ENCODE data around the gene RYR2.

Gene RYR2

DNA sequence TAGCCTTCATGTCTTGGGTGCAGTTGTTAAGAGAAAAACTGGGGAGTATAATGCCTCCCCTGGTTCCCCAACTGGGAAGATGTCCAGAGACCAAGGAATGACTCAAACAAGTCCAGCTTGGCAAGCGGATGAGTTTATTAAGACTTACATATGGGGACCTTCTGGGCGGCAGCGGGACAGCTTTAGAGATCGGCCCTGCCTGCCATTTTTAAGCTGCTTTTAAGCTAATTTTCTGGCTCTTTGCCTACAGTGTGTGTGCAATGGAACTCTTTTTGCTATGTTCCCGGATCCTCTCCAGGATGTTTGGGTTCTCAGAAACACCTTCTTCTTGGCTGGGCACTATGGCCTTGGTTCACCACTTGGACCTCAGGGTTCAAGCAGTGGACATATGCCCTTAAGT, 99.5 kb downstream of the RYR2 start:
- H3K4me1 ChIP-seq (ENCODE audit: insufficient read depth, low read length, severe bottlenecking) = no peaks in the 10 kb centered on the region
- H3K9ac ChIP-seq (ENCODE audit: low read length) = no peak overlapping the region
- H4K20me1 ChIP-seq (ENCODE audit: insufficient read depth, low read length) = no peaks in the 10 kb centered on the region
- no peak for TF ChIP-seq EZH2 (IDR thresholded peaks at IDR 0.05; ENCODE audit: borderline replicate concordance, low read length)
- TF ChIP-seq, protein P1, sequence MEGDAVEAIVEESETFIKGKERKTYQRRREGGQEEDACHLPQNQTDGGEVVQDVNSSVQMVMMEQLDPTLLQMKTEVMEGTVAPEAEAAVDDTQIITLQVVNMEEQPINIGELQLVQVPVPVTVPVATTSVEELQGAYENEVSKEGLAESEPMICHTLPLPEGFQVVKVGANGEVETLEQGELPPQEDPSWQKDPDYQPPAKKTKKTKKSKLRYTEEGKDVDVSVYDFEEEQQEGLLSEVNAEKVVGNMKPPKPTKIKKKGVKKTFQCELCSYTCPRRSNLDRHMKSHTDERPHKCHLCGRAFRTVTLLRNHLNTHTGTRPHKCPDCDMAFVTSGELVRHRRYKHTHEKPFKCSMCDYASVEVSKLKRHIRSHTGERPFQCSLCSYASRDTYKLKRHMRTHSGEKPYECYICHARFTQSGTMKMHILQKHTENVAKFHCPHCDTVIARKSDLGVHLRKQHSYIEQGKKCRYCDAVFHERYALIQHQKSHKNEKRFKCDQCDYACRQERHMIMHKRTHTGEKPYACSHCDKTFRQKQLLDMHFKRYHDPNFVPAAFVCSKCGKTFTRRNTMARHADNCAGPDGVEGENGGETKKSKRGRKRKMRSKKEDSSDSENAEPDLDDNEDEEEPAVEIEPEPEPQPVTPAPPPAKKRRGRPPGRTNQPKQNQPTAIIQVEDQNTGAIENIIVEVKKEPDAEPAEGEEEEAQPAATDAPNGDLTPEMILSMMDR (IDR thresholded peaks at IDR 0.05; ENCODE audit: low read length) = no peak
- H2AFZ ChIP-seq (ENCODE audit: low read length) = no peak overlapping the region
- 0 out of 2 replicates have a peak, but pooled peaks cover 3% of the 10 kb centered on the region for H3K27me3 ChIP-seq (ENCODE audit: insufficient read depth, low read length)
- H3K9me3 ChIP-seq (ENCODE audit: low read length) = no peaks in the 10 kb centered on the region
- no peaks in the 10 kb centered on the region for H3K9me2 ChIP-seq (ENCODE audit: low read depth, low read length)
- no peaks in the 10 kb centered on the region for H3K79me2 ChIP-seq (ENCODE audit: insufficient read depth, low read length)
- H3K4me3 ChIP-seq (ENCODE audit: low read depth, low read length, poor library complexity, severe bottlenecking) = no peak overlapping the region
- no peak overlapping the region for H3K4me2 ChIP-seq (ENCODE audit: low read length)
- no peaks in the 10 kb centered on the region for H3K36me3 ChIP-seq (ENCODE audit: insufficient read depth, low read length)
- H3F3A ChIP-seq (ENCODE audit: insufficient read depth, low read length) = no peaks in the 10 kb centered on the region
- no peak overlapping the region for H3K27ac ChIP-seq (ENCODE audit: low read depth, low read length, poor library complexity, severe bottlenecking)

DNA sequence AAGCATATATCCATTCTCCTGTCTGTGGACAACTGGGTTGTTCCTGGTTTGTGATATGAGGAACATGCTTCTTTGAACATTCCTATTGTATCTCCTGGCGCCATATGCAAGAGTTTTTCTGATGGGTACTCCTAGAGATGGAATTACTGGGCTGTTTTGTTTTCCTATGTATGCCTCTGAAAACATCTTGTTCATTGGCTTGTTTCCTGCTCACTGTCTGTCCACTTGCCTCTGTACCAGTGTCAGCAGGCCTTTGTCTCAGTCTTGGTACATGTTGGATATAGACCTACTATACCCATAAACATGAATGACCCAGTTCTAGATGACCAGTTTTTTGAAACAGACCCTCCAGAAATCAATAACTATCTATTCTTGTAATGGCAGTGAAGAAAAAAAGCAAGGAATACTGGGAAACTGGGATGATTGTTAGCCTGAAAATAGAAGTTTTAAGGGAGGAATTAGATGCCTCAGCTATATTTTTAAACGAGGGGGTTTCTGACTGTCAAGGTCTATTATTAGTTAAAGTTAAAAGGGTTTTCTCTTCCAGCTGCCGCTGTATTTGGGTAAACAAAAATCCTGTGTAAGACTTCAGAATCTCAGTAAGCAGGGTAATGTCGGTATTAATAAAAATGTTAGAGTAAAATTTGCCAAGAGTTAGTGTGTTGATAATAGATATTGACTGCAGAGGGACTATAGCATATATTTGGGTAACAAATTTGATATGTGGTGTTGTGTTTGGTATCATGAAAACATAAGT, 103.6 kb downstream of the RYR2 start:
- no peak for TF ChIP-seq EZH2 (IDR thresholded peaks at IDR 0.05; ENCODE audit: borderline replicate concordance, low read length)
- Histone ChIP-seq H3K79me2 (ENCODE audit: insufficient read depth, low read length) (no peaks in the 10 kb centered on the region), H4K20me1 (ENCODE audit: insufficient read depth, low read length) (no peaks in the 10 kb centered on the region), H3K4me1 (ENCODE audit: insufficient read depth, low read length, severe bottlenecking) (no peaks in the 10 kb centered on the region), H3K9me2 (ENCODE audit: low read depth, low read length) (no peaks in the 10 kb centered on the region), H3K27me3 (ENCODE audit: insufficient read depth, low read length) (no peaks in the 10 kb centered on the region), H3K36me3 (ENCODE audit: insufficient read depth, low read length) (no peaks in the 10 kb centered on the region), H2AFZ (ENCODE audit: low read length) (no peak overlapping the region), H3K9ac (ENCODE audit: low read length) (no peak overlapping the region), H3F3A (ENCODE audit: insufficient read depth, low read length) (no peaks in the 10 kb centered on the region), H3K4me3 (ENCODE audit: low read depth, low read length, poor library complexity, severe bottlenecking) (no peak overlapping the region), H3K9me3 (ENCODE audit: low read length) (no peaks in the 10 kb centered on the region), H3K27ac (ENCODE audit: low read depth, low read length, poor library complexity, severe bottlenecking) (no peak overlapping the region), H3K4me2 (ENCODE audit: low read length) (no peak overlapping the region)

GRCh38 chr1:237146241-237146640, 104.3 kb downstream of the RYR2 start:
- H3K4me3 ChIP-seq (ENCODE audit: low read depth, low read length, poor library complexity, severe bottlenecking) = no peak overlapping the region
- H3K79me2 ChIP-seq (ENCODE audit: insufficient read depth, low read length) = no peaks in the 10 kb centered on the region
- no peak overlapping the region for H3K9ac ChIP-seq (ENCODE audit: low read length)

More at GRCh38 chr1:237146241-237146640, 104.3 kb downstream of the RYR2 start:
- H3K27ac ChIP-seq (ENCODE audit: low read depth, low read length, poor library complexity, severe bottlenecking) = no peak overlapping the region
- H3K4me2 ChIP-seq (ENCODE audit: low read length) = no peak overlapping the region
- no peaks in the 10 kb centered on the region for H3K9me3 ChIP-seq (ENCODE audit: low read length)
- H3K9me2 ChIP-seq (ENCODE audit: low read depth, low read length) = no peaks in the 10 kb centered on the region
- no peaks in the 10 kb centered on the region for H3F3A ChIP-seq (ENCODE audit: insufficient read depth, low read length)
- H4K20me1 ChIP-seq (ENCODE audit: insufficient read depth, low read length) = no peaks in the 10 kb centered on the region
- no peak overlapping the region for H2AFZ ChIP-seq (ENCODE audit: low read length)
- H3K4me1 ChIP-seq (ENCODE audit: insufficient read depth, low read length, severe bottlenecking) = no peaks in the 10 kb centered on the region
- no peaks in the 10 kb centered on the region for H3K27me3 ChIP-seq (ENCODE audit: insufficient read depth, low read length)
- TF ChIP-seq, protein P1 (IDR thresholded peaks at IDR 0.05; ENCODE audit: low read length) = no peak
- no peak for TF ChIP-seq EZH2 (IDR thresholded peaks at IDR 0.05; ENCODE audit: borderline replicate concordance, low read length)
- H3K36me3 ChIP-seq (ENCODE audit: insufficient read depth, low read length) = no peaks in the 10 kb centered on the region
